ENCODE results near the gene PLG.
A peak's percentile ranks its signal among the peaks of the same experiment; 100 is the strongest.

- TF ChIP-seq POLR2AphosphoS5 (IDR thresholded peaks at IDR 0.05) (peak; percentile 21), CTCF (IDR thresholded peaks at IDR 0.05) (no peak), POLR2A (IDR thresholded peaks at IDR 0.05) (no peak)
Observed at GRCh38 chr6:160792708-160793107, 90.7 kb downstream of the PLG start.

Measured in prostate gland (tissue), 2 donors.